Esophagus mucosa (tissue), 1 donor: ENCODE measurements around the gene MXRA8. TPM values are rescaled to one million over a fixed set of nuclear protein-coding genes. Genes with fewer than 3 reads are reported as not detected.

Source experiments
- ATAC-seq: fragments of 200-7000 bp; cut with Tn5 transposase; one replicate; pipeline ENCODE4 v1.9.1; 2020
- total RNA-seq: library from RNA; stranded (reverse); gene quantifications from one replicate; pipeline ENCODE4 v1.2.4, GENCODE V29; 2023
- donor health status: DM: yes; HTN: yes; CAD: no.

Gene MXRA8
- total RNA-seq, 1 donor from 2014 or later, result 2.0 TPM

GRCh38 chr1:1366699-1367066 lies 8.3 kb upstream of the MXRA8 start:
- ATAC-seq, result no peak

GRCh38 chr1:1365875-1366698 lies 7.7 kb upstream of the MXRA8 start:
- ATAC-seq, result no peak

GRCh38 chr1:1364266-1364665 lies 5.9 kb upstream of the MXRA8 start:
- peak; percentile 72 for ATAC-seq

- no peak for ATAC-seq
Observed at GRCh38 chr1:1361982-1362423, 3.6 kb upstream of the MXRA8 start.

- ATAC-seq, result no peak
Observed at GRCh38 chr1:1361233-1361981, 3.1 kb upstream of the MXRA8 start.

GRCh38 chr1:1360506-1361169 lies 2.3 kb upstream of the MXRA8 start:
- no peak for ATAC-seq

- no peak for ATAC-seq
Observed at GRCh38 chr1:1359664-1360468, 1.5 kb upstream of the MXRA8 start.

GRCh38 chr1:1359308-1359663 lies 931 bp upstream of the MXRA8 start:
- no peak for ATAC-seq

- no peak for ATAC-seq
Observed at GRCh38 chr1:1357871-1358432, 403 bp downstream of the MXRA8 start.

- ATAC-seq, result peak; percentile 37
Observed at GRCh38 chr1:1356796-1357401, 1.5 kb downstream of the MXRA8 start.

- no peak for ATAC-seq
Observed at GRCh38 chr1:1356166-1356795, 2.1 kb downstream of the MXRA8 start.

GRCh38 chr1:1355416-1355815 lies 2.9 kb downstream of the MXRA8 start:
- peak; percentile 25 for ATAC-seq

GRCh38 chr1:1354271-1355247 lies 3.8 kb downstream of the MXRA8 start:
- ATAC-seq, result no peak

GRCh38 chr1:1353389-1354151 lies 4.8 kb downstream of the MXRA8 start:
- no peak for ATAC-seq

GRCh38 chr1:1352786-1353388 lies 5.5 kb downstream of the MXRA8 start:
- ATAC-seq, result no peak

GRCh38 chr1:1351511-1352427 lies 6.6 kb downstream of the MXRA8 start:
- no peak for ATAC-seq

GRCh38 chr1:1349256-1350012 lies 8.9 kb downstream of the MXRA8 start, which contains the start of gene DVL1:
TSS of gene DVL1 (minus strand) at chr1:1349418. CDS start at chr1:1349065, 353 bp downstream.
- ATAC-seq, result peak; percentile 29
